Measurements from ENCODE around the gene SPG7.
"Not testable (repeated sequence)": the region's sequence is repeated elsewhere in the genome, so short reads cannot be mapped to it uniquely, and the experiment has no call there.

The SPG7 gene

GRCh38 chr16:89507834-89508590 lies at the start of gene SPG7:
Gene SPG7, plus strand, starts transcription at chr16:89508403. Its CDS starts 15 bp downstream, at chr16:89508418.
- DNase-seq = peak; percentile 37

- DNase-seq = no peak
Observed at GRCh38 chr16:89458551-89458950, 49.7 kb upstream of the SPG7 start.

- DNase-seq = no peak
Observed at GRCh38 chr16:89458967-89459366, 49.2 kb upstream of the SPG7 start.

- no peak for DNase-seq
Observed at GRCh38 chr16:89460556-89460955, 47.6 kb upstream of the SPG7 start.

GRCh38 chr16:89461890-89462289 lies 46.3 kb upstream of the SPG7 start:
- not testable (repeated sequence) for DNase-seq

GRCh38 chr16:89462639-89463038 lies 45.6 kb upstream of the SPG7 start:
- not testable (repeated sequence) for DNase-seq

GRCh38 chr16:89463312-89463711 lies 44.9 kb upstream of the SPG7 start:
- DNase-seq = not testable (repeated sequence)

GRCh38 chr16:89466920-89467319 lies 41.3 kb upstream of the SPG7 start:
- no peak for DNase-seq

GRCh38 chr16:89467382-89467781 lies 40.8 kb upstream of the SPG7 start:
- DNase-seq = no peak

GRCh38 chr16:89472711-89473075 lies 35.5 kb upstream of the SPG7 start:
- DNase-seq = no peak

GRCh38 chr16:89473136-89473712 lies 35.0 kb upstream of the SPG7 start:
- no peak for DNase-seq

- no peak for DNase-seq
Observed at GRCh38 chr16:89473791-89474414, 34.3 kb upstream of the SPG7 start.

- no peak for DNase-seq
Observed at GRCh38 chr16:89475144-89475543, 33.1 kb upstream of the SPG7 start.

GRCh38 chr16:89476379-89476778 lies 31.8 kb upstream of the SPG7 start:
- no peak for DNase-seq

- no peak for DNase-seq
Observed at GRCh38 chr16:89476811-89477261, 31.4 kb upstream of the SPG7 start.

GRCh38 chr16:89478576-89479221 lies 29.5 kb upstream of the SPG7 start:
- no peak for DNase-seq

GRCh38 chr16:89481356-89481955 lies 26.7 kb upstream of the SPG7 start:
- DNase-seq = no peak

- no peak for DNase-seq
Observed at GRCh38 chr16:89482150-89482816, 25.9 kb upstream of the SPG7 start.

GRCh38 chr16:89482817-89483205 lies 25.4 kb upstream of the SPG7 start:
- no peak for DNase-seq

GRCh38 chr16:89484041-89484501 lies 24.1 kb upstream of the SPG7 start:
- DNase-seq = no peak

- peak; percentile 25 for DNase-seq
Observed at GRCh38 chr16:89484923-89485679, 23.1 kb upstream of the SPG7 start.

Data from NCI-H524 treated with DMSO at 0.1 percent for 48 hours (cell line).